ENCODE results near the gene PABPC1L. TPM values are rescaled to one million over a fixed set of nuclear protein-coding genes. Genes with fewer than 3 reads are reported as not detected.
A peak's percentile ranks its signal among the peaks of the same experiment; 100 is the strongest.

PABPC1L gene
- total and polyA plus RNA-seq, 2 of the 13 experiments (the other 11 are each of a cell fraction or from before 2014, with no cell fraction given): 30.8 to 252 TPM

GRCh38 chr20:44966030-44966961, 56.4 kb downstream of the PABPC1L start, which contains the start of gene STK4 (continued):
- TF ChIP-seq ZNF503 (CRISPR knock-in tag; IDR thresholded peaks at IDR 0.05) (peak; percentile 81), HNF4A (CRISPR knock-in tag; IDR thresholded peaks at IDR 0.05) (peak; percentile 50), NFATC3 (CRISPR knock-in tag; IDR thresholded peaks at IDR 0.05) (peak; percentile 99), ZNF160 (CRISPR knock-in tag; IDR thresholded peaks at IDR 0.05) (peak; percentile 92), MAFG (CRISPR knock-in tag; IDR thresholded peaks at IDR 0.05) (0 out of 2 replicates have a peak, but pooled peaks have one; percentile 26), RFXAP (CRISPR knock-in tag; IDR thresholded peaks at IDR 0.05; ENCODE audit: borderline replicate concordance) (peak; percentile 90), NONO (IDR thresholded peaks at IDR 0.05) (no peak), NONO (CRISPR knock-in tag; conservative IDR thresholded peaks at IDR 0.05) (peak; percentile 99), SUZ12 (IDR thresholded peaks at IDR 0.05; ENCODE audit: low read depth, low read length) (no peak), ERF (CRISPR knock-in tag; IDR thresholded peaks at IDR 0.05) (peak; percentile 99), ZNF597 (CRISPR knock-in tag; IDR thresholded peaks at IDR 0.05) (peak; percentile 77; the same call in 1 of the 2 replicates), TERF1 (CRISPR knock-in tag; IDR thresholded peaks at IDR 0.05) (no peak), ZNF484 (CRISPR knock-in tag; IDR thresholded peaks at IDR 0.05; ENCODE audit: borderline replicate concordance, low read depth) (no peak), ATF2 (CRISPR knock-in tag; IDR thresholded peaks at IDR 0.05) (peak; percentile 90), ZC3H4 (CRISPR knock-in tag; IDR thresholded peaks at IDR 0.05; ENCODE audit: borderline replicate concordance) (peak; percentile 37; the same call in 1 of the 2 replicates), TAF1 (CRISPR knock-in tag; IDR thresholded peaks at IDR 0.05) (peak; percentile 95), FOXK1 (CRISPR knock-in tag; IDR thresholded peaks at IDR 0.05; ENCODE audit: borderline replicate concordance, low read depth) (peak; percentile 91), ZNF317 (CRISPR knock-in tag; IDR thresholded peaks at IDR 0.05) (peak; percentile 90), ZNF619 (CRISPR knock-in tag; IDR thresholded peaks at IDR 0.05) (peak; percentile 97; the same call in 1 of the 2 replicates), JUND (CRISPR knock-in tag; IDR thresholded peaks at IDR 0.05) (no peak), ZNF337 (CRISPR knock-in tag; IDR thresholded peaks at IDR 0.05; ENCODE audit: borderline replicate concordance, low read depth) (peak; percentile 98), ZNF225 (CRISPR knock-in tag; IDR thresholded peaks at IDR 0.05) (no peak), HNRNPL (IDR thresholded peaks at IDR 0.05; ENCODE audit: low read depth, low read length) (0 out of 2 replicates have a peak, but pooled peaks have one; percentile 37), ZBTB3 (CRISPR knock-in tag; IDR thresholded peaks at IDR 0.05; ENCODE audit: borderline replicate concordance, low read depth) (no peak; the same call in 1 of the 2 replicates)

Data from HepG2 (cell line).